ENCODE measurements around the gene EP400.

EP400 gene

GRCh38 chr12:132009336-132009859, 59.7 kb downstream of the EP400 start:
- H3K36me3 ChIP-seq (replicated peaks; ENCODE audit: low read depth, low read length) = peaks cover 31% of the 10 kb centered on the region

GRCh38 chr12:132012919-132013568, 63.3 kb downstream of the EP400 start:
- Histone ChIP-seq H3K9ac (ENCODE audit: low read length) (no peak overlapping the region), H4K20me1 (ENCODE audit: insufficient read depth, low read length) (no peaks in the 10 kb centered on the region), H3K36me3 (replicated peaks; ENCODE audit: low read depth, low read length) (peaks cover 22% of the 10 kb centered on the region), H3K27me3 (ENCODE audit: low read depth, low read length) (no peaks in the 10 kb centered on the region), H3K4me1 (ENCODE audit: low read length) (no peaks in the 10 kb centered on the region), H3K27ac (ENCODE audit: low read length) (no peak overlapping the region), H3K4me2 (ENCODE audit: low read length) (no peak overlapping the region), H3K79me2 (ENCODE audit: low read length) (no peaks in the 10 kb centered on the region), H2AFZ (ENCODE audit: low read depth, low read length) (no peak overlapping the region), H3K4me3 (ENCODE audit: low read length) (no peak overlapping the region), H3K9me3 (ENCODE audit: insufficient read depth, low read length) (no peaks in the 10 kb centered on the region)
- TF ChIP-seq CTCF (IDR thresholded peaks at IDR 0.05; ENCODE audit: low read depth, low read length) (no peak), EZH2phosphoT487 (IDR thresholded peaks at IDR 0.05; ENCODE audit: low read depth) (no peak)

More at GRCh38 chr12:132009336-132009859, 59.7 kb downstream of the EP400 start:
- Histone ChIP-seq H3K9me3 (ENCODE audit: insufficient read depth, low read length) (no peaks in the 10 kb centered on the region), H3K4me2 (ENCODE audit: low read length) (no peak overlapping the region), H3K4me1 (ENCODE audit: low read length) (no peaks in the 10 kb centered on the region), H3K4me3 (ENCODE audit: low read length) (no peak overlapping the region), H3K27ac (ENCODE audit: low read length) (no peak overlapping the region), H3K79me2 (ENCODE audit: low read length) (no peaks in the 10 kb centered on the region), H3K9ac (ENCODE audit: low read length) (no peak overlapping the region), H4K20me1 (ENCODE audit: insufficient read depth, low read length) (no peaks in the 10 kb centered on the region), H3K27me3 (ENCODE audit: low read depth, low read length) (no peaks in the 10 kb centered on the region), H2AFZ (ENCODE audit: low read depth, low read length) (no peak overlapping the region)
- TF ChIP-seq EZH2phosphoT487 (IDR thresholded peaks at IDR 0.05; ENCODE audit: low read depth) (no peak), CTCF (IDR thresholded peaks at IDR 0.05; ENCODE audit: low read depth, low read length) (no peak)

GRCh38 chr12:132014092-132014914, 64.6 kb downstream of the EP400 start:
- H3K36me3 ChIP-seq (replicated peaks; ENCODE audit: low read depth, low read length) = peaks cover 30% of the 10 kb centered on the region
- TF ChIP-seq EZH2phosphoT487 (IDR thresholded peaks at IDR 0.05; ENCODE audit: low read depth) (no peak), CTCF (IDR thresholded peaks at IDR 0.05; ENCODE audit: low read depth, low read length) (no peak)
- H4K20me1 ChIP-seq (ENCODE audit: insufficient read depth, low read length) = no peaks in the 10 kb centered on the region
- H3K4me2 ChIP-seq (ENCODE audit: low read length) = no peak overlapping the region
- H3K27me3 ChIP-seq (ENCODE audit: low read depth, low read length) = no peaks in the 10 kb centered on the region
- H3K9ac ChIP-seq (ENCODE audit: low read length) = no peak overlapping the region
- H3K79me2 ChIP-seq (ENCODE audit: low read length) = no peaks in the 10 kb centered on the region
- H3K9me3 ChIP-seq (ENCODE audit: insufficient read depth, low read length) = no peaks in the 10 kb centered on the region
- H3K27ac ChIP-seq (ENCODE audit: low read length) = no peak overlapping the region
- no peaks in the 10 kb centered on the region for H3K4me1 ChIP-seq (ENCODE audit: low read length)
- no peak overlapping the region for H3K4me3 ChIP-seq (ENCODE audit: low read length)
- H2AFZ ChIP-seq (ENCODE audit: low read depth, low read length) = no peak overlapping the region

- Histone ChIP-seq H3K36me3 (replicated peaks; ENCODE audit: low read depth, low read length) (peaks cover 30% of the 10 kb centered on the region), H3K27me3 (ENCODE audit: low read depth, low read length) (no peaks in the 10 kb centered on the region), H3K9ac (ENCODE audit: low read length) (no peak overlapping the region), H3K9me3 (ENCODE audit: insufficient read depth, low read length) (no peaks in the 10 kb centered on the region), H3K27ac (ENCODE audit: low read length) (no peak overlapping the region), H3K79me2 (ENCODE audit: low read length) (no peaks in the 10 kb centered on the region), H3K4me1 (ENCODE audit: low read length) (no peaks in the 10 kb centered on the region), H2AFZ (ENCODE audit: low read depth, low read length) (no peak overlapping the region), H3K4me3 (ENCODE audit: low read length) (no peak overlapping the region), H3K4me2 (ENCODE audit: low read length) (no peak overlapping the region), H4K20me1 (ENCODE audit: insufficient read depth, low read length) (no peaks in the 10 kb centered on the region)
- TF ChIP-seq CTCF (IDR thresholded peaks at IDR 0.05; ENCODE audit: low read depth, low read length) = no peak
- no peak for TF ChIP-seq EZH2phosphoT487 (IDR thresholded peaks at IDR 0.05; ENCODE audit: low read depth)
Measured at GRCh38 chr12:132014915-132015280, 65.2 kb downstream of the EP400 start.

Measured in OCI-LY3 (cell line).